22Rv1 (cell line): ENCODE results near the gene GCLM.

Source experiments
- H3K27ac ChIP-seq: fragments of 450-650 bp; 2 replicates; pipeline ENCODE4 v1.5.1; 2017
- CTCF ChIP-seq: fragments of 450-650 bp; IDR thresholded peaks from 2 replicates; pipeline ENCODE4 v1.5.1; 2017; ENCODE audit warnings: mild to moderate bottlenecking
- ZFX ChIP-seq: fragments of 450-650 bp; IDR thresholded peaks from 2 replicates; pipeline ENCODE4 v1.6.1; 2017; ENCODE audit warnings: antibody characterized with exemption, borderline replicate concordance

The GCLM gene

GRCh38 chr1:93882269-93882668 lies 27.0 kb downstream of the GCLM start:
- TF ChIP-seq CTCF (no peak), ZFX (no peak)
- no peak overlapping the region for H3K27ac ChIP-seq

GRCh38 chr1:93880731-93881130 lies 28.5 kb downstream of the GCLM start:
- H3K27ac ChIP-seq = no peak overlapping the region
- TF ChIP-seq ZFX (no peak), CTCF (no peak)

GRCh38 chr1:93878889-93879586 lies 30.2 kb downstream of the GCLM start, which contains the start of gene DNTTIP2:
TSS of gene DNTTIP2 (minus strand) at chr1:93879206. CDS start at chr1:93879148, 58 bp downstream.
- no peak for TF ChIP-seq ZFX

GRCh38 chr1:93878501-93878888 lies 30.7 kb downstream of the GCLM start:
- TF ChIP-seq ZFX = no peak
- no peak for TF ChIP-seq CTCF
- peak overlapping the region; percentile 83 for H3K27ac ChIP-seq

More at GRCh38 chr1:93878889-93879586, 30.2 kb downstream of the GCLM start, which contains the start of gene DNTTIP2:
- peak within 1 kb of the TSS; percentile 83 for H3K27ac ChIP-seq

- no peak overlapping the region for H3K27ac ChIP-seq
- TF ChIP-seq CTCF = no peak
- TF ChIP-seq ZFX = no peak
These were observed 31.7 kb downstream of the GCLM start for GRCh38 chr1:93877529-93877928.

- H3K27ac ChIP-seq = no peak overlapping the region
- TF ChIP-seq CTCF = no peak
- no peak for TF ChIP-seq ZFX
These were observed 33.0 kb downstream of the GCLM start for GRCh38 chr1:93876244-93876643.

- peak; percentile 69 for TF ChIP-seq CTCF
- no peak for TF ChIP-seq ZFX
- H3K27ac ChIP-seq = no peak overlapping the region
These were observed 35.1 kb downstream of the GCLM start for GRCh38 chr1:93874025-93874651.

- no peak overlapping the region for H3K27ac ChIP-seq
- TF ChIP-seq ZFX (no peak), CTCF (no peak)
These were observed 37.9 kb downstream of the GCLM start for GRCh38 chr1:93871366-93871765.
